ENCODE data around the gene FARS2.
"Not testable (repeated sequence)": the region's sequence is repeated elsewhere in the genome, so short reads cannot be mapped to it uniquely, and the experiment has no call there.

Gene FARS2

DNA sequence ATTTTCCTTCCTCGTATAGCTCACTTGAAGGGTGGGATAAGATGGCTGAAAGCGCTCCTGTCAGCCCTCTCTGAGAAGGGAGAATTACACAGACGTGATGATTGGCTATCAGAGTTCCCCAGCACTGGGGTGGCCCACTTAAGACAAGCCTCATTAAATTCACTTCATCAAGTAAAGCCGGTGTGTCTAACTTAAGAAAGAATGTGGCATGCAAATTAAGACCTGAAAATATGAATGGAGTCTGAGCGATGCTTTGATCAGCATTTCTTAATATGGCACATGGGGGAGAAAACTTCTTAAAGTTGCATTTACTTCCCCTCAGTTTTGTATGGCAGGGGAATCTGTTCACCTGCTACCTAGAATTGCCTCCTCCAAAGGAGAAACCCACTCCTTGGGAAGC is 369.3 kb downstream of the FARS2 start:
- no peak for DNase-seq (ENCODE audit: low read depth, low spot score)

DNA sequence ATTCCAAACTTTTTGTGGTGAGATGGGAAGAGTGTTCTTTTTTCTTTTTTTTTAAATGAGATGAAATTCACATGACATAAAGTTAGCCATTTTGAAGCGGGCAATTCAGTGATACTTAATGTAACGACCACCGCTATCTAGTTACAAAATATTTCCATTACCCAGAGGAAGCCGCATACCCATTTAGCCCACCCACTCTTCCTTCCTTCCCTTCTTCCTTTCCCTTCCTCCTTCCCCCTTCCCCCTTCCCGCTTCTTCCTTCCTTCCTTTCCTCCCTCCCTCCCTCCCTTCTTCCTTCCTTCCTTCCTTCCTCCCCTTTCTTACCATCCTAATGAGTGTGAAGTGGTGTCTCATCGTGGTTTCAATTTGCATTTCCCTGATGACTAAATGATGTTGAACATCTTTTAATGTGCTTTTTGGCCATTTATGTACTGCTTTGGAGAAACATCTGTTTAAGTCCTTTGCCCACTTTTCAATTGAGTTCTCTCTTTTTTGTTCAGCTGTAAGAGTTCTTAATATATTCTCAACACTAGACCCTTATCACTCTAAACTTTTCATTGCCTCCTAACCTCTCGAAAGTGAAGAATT is 371.1 kb downstream of the FARS2 start:
- DNase-seq (ENCODE audit: low read depth, low spot score), result no peak

DNA sequence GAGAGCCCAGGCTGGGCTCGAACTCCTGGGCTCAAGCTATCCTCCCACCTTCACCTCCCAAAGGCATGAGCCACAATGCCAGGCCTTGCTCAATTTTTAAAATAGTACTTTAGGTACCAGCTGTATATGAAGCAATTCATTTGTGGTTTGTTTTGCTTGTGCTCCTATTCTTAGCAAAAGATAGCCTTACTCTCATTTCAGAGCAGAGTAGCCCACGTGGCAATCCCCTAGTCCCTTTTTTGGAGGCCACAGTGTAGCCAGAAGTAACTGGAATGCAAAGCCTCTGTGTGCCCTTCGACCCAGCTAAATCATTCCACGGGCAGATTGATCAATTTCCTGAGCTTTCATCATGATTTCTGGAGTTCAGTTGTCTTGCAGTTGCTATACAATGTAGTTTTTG is 373.2 kb downstream of the FARS2 start:
- no peak for DNase-seq (ENCODE audit: low read depth, low spot score)

DNA sequence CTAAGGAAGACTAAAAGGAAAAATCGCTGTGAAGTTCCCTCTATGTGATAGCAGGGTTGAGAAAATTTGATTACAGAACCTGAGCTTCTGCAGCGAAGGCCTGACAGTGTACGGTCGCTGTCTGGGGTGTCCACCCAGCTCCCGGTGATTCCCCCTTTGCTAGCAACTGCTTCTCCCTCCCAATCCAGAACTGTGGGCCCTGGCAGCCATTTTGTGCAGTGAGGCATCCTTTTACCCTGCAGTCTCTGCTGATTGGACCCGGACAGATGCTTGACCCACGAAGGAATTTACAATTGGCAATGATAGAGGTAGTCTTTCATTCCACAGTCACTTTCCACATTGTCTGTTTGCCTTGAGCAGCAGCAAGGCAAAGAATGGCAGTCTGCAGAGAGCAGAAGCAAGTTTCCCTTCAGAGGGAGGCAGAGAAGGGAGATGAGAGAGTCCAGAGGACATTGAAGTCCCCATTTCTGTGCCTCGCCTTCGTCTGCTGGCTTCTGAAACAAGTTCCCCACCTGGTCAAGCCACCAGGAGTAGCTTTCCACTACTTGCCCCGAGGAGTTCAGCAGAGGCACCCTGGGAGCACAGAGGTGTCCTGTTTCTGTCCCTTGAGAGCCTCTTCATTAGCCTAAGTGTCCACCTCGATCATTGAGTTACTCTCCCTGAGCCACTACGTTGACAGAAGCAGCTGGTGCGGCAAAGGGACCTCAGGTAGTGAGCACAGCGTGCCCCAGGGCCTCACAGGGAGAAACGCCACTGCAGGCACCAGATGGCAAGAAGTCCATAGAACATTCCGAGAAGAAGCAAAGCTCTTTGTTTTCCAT is 375.1 kb downstream of the FARS2 start:
- no peak for DNase-seq (ENCODE audit: low read depth, low spot score)

DNA sequence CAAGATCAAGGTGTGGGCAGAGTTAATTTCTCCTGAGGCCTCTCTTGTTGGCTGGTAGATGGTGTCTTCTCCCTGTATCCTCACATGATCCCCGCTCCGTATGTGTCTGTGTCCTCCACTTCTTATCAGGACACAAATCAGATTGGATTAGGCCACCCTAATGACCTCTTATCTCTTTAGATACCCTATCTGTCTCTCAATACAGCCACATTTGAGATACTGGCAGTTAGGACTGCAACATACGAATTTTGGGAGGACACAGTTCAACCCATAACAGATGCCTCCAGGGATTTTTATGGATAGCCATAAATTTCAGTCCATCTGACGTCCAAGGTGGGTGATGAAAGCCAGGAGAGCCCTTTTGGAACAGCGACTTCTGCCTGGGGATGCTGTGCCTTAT is 376.4 kb downstream of the FARS2 start:
- DNase-seq (ENCODE audit: low read depth, low spot score), result no peak

DNA sequence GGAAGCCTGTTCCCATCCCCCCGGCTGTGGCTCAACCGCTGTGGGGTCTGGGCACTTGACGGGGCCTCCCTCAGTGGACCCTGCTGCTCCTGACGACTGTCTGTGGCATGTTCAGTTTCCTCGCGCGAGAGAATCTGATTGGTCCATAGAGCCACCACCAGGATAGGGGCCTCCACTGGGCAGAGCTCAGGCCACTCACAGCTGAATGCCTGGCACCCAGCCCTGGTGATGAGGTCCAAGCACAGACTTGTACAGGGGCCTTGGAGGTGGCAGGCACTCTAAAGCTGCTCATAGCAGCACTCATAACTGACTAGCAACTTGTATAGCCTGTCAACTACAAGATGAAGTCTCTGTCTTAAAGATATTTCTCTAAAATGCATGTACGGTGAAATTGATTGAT is 377.4 kb downstream of the FARS2 start:
- DNase-seq (ENCODE audit: low read depth, low spot score), result no peak

DNA sequence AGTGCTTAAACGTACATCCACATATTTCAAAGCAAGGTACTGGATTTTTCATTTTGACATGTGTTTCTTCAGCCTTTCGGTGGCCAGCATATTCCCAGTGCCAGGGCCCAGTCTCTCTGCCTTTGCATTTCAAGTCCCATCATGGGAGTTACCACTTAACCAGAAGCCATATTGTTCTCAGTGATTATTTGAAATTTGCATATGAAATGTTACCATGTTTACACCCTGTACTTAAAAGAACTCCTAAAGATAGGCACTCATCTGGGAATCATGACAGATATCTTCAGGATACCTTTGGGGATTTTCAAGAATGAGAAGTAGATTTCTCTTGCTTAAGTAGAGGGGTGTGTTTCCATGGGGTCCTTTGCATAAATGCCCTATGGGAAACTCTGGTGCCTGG is 377.9 kb downstream of the FARS2 start:
- DNase-seq (ENCODE audit: low read depth, low spot score), result no peak

DNA sequence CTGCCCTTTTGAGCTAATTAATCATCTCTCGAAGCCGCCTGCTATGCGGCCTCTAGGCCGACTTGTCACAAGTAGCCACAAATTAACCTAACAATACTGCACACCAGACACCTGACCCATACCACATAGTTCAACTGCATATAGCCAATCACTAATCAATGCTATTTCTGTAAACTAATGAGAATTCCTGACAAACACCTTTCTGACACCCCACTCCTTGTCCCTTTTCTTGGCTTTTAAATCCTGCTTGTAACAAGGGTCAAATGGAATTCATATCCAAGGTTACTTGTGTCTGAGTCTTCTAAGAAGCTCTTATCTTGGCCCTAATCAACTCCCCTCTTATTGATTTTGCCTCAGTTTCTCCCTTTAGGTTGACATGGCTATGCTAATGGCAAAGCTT is 379.3 kb downstream of the FARS2 start:
- DNase-seq (ENCODE audit: low read depth, low spot score), result no peak

DNA sequence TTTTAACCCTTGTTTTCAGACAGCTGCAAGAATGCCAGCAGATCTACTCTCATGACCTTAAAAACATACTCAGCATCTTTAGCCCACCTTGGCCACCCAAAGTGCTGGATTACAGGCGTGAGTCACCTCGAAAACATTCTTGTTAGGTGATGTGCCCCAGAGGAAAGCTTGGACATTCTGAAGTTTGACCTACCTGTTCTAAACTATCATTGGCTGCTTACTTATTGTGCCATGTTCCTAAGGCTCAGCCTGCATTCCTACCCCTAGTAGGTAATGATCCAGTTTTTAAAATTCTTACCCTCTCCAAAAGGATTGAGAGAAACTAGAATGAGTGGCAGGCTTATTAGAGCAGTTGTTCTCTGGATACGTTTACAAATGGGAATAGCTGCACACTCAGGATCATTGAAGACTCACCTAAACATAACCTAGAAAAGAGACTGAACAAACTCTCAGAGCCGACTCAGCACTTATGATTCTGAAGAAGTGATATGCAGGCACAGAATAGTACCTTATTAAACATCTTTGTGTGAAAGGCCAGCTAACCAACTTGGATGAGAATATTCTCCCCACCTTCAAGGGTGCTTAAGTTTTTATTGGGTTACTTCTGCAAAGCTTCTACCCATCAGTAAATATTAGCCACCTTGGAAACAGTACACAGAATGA is 383.3 kb downstream of the FARS2 start:
- DNase-seq (ENCODE audit: low read depth, low spot score), result no peak

DNA sequence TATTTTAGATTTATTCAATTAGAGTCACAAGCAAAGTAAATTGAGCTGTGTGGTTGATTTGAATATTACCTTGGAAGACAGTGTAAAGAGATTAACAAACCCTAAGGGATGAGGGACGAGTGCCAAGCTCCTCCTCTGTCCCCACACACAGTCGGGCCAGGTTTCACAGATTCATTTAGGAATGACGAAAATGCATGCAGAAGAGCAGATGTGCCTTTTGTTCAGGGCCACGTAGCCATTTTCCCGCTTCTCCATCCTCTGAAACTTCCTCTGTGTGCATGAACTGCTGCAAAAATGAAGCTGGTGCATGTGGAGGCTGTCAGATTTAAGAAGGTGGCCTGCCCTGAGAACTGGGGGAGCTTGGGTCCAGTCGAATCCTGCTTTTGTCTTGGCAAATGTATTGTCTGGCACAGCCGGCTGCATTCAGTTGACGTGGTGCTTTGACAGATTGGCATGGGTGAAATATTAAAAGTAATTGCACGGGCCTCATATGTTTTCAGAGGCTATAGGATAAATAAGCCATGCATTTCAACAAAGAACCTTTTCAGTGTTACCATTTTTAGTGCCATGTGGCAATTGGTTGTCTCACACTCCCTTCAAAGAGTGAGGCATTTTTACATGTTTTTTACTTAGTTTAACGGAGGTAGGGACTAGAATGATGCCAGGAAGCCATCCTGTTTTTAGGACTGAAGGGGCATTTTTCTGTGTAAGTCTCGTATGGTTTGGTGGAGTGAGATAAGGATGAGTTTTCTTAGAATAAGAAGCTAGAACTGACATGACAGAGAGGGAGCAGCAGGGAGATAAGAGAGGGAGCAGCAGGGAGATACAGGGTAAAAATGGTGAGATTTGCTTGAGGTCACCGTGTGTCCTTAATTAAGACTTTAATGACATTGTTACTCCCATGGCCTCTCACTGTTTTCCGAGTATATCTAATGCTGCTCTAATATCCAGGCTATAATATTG is 384.3 kb downstream of the FARS2 start:
- peak; percentile 25 for DNase-seq (ENCODE audit: low read depth, low spot score)

DNA sequence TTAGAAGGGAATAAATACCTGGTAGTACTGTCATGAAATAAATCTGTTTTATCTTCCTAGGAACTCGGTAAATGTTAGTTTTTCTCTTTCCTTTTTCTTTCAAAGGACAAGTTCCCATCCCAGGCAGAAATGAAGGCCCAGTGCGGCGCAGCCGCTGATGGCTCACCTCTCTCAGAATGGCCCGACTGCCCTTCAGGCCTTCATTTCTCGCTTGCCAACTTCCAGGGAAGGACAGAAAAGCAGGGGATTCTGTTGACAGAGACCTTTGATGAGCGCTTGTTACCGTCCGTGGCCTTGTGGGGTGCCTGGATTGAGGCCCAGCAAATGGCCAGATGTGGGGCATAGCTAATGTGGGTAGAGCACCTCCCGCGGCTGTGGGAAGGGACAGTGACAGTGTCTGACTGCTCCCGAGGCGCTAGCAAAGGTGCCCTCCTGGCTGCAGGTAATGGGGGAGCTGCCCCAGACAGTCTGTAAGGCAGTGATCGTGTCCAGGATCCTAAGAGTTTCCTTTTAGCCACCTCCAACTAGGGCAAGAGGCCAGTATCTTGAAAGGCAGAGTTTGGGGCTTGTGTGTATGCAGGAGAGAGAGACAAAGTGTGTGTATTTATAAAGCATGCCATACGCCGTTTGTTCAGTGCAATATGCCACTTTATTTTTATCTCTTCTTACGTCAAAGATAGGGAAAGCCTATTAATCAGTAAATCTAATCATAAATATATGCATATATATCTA is 391.3 kb downstream of the FARS2 start:
- DNase-seq (ENCODE audit: low read depth, low spot score), result no peak

DNA sequence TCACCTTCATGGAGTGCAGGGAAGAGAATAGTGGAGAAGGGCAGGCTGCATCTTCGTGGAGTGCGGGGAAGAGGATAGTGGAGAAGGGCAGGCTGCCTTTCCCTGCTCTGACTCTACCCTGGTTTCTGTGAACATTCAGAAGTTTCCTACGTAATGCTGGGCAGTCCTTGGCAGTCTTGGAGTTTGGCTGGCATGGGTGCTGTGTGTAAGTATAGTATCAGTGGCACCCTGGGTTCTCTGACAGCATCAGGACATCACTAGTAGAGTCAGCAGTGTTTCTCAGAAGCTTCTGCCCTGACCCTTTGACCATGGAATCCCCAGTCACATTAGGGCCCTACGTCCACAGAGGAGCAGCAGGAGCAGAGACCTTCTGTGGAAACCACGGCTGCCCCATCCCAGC is 392.5 kb downstream of the FARS2 start:
- no peak for DNase-seq (ENCODE audit: low read depth, low spot score)

DNA sequence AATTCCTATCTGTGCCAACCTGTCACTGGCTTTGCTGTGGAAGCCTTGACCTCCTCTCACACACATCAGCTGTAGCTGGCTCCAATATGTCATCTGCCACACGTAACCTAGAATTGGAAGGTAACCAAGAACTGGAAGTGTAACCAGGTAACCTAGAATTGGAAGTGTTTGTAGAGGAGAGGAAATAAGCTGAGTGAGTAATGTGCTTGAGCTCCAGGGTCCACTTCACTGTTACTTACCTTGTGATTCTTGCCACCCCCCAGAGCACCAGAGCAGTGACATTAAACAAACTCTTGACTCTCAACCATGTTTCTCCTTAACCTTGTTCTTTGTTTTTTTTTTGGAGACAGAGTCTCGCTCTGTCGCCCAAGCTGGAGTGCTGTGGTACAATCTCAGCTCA is 394.9 kb downstream of the FARS2 start:
- no peak for DNase-seq (ENCODE audit: low read depth, low spot score)

DNA sequence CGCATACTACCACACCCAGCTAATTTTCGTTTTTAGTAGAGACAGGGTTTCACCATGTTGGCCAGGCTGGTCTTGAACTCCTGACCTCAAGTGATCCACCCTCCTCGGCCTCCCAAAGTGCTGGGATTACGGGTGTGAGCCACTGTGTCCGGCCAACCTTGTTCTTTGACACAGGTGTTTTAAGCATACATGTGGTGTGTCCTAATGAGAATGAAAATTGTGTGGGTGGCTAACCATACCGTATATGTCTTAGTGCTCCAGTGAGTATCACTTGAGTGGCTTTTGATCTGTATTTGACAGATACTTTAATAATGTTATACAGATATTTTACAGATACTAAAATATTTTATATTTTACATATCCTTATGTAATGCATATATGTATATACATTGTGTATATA is 395.4 kb downstream of the FARS2 start:
- not testable (repeated sequence) for DNase-seq (ENCODE audit: low read depth, low spot score)

DNA sequence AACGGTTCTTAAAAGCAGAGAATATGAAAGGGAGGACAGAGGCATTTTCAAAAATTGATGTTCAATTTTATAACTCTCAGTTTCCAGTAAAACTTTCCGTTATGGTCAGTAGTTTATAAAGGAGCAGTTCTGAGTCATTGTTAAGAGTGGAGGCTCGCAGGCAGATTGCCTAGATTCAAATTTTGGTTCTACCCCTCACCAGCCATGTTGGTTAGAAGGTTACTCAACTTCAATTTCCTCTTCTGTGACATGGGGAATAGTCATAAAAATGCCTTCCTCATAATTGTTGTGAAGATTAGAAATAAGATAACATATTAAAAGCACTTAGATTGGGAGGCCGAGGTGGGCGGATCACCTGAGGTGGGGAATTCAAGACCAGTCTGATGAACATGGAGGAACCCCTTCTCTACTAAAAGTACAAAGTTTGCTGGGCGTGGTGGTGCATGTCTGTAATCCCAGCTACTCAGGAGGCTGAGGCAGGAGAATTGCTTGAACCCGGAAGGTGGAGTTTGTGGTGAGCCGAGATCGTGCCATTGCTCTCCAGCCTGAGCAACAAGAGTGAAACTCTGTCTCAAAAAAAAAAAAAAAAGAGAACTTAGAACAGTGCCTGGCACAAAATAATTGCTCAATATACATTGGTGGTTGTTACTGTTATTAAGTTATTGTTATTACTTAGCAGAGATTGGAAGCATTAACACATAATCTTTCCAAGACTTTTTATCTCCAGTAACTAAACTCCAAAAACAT is 396.5 kb downstream of the FARS2 start:
- no peak for DNase-seq (ENCODE audit: low read depth, low spot score)

DNA sequence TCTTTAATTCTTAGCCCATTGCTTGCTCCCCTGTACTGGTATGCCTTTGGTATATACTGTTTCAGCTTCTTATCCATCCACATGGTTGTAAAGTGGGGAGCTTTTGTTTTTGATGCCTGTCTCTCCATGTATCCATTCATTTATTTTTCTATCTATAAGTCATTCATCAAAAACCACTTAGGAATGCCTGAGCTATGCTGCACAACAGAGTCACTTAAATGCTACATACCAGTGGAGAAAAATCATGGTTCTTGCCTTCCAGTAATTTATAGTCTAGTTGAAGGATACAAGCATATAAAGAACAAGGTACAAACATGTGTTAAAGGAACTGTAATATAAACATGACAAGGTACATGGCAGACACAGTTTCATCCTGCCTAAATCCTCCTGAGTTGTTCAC is 398.2 kb downstream of the FARS2 start:
- no peak for DNase-seq (ENCODE audit: low read depth, low spot score)

DNA sequence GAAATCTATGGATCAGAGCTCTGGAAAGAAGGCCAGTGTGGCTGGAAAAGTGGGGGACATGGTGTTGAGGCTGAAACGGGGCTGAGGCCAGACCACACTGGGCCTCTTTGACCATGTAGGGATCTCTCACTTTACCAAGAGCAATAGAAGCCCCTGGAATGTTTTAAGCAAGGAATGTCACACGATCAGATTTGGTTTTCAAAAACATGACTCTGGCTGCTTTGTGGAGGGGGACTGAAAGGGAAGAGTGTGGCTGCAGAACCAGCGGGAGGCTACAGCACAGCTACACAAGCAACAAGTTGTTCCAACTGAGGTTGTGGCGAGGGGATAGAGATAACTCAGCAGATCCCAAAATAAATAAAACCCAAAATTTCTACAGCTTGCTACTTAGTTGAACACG is 399.5 kb downstream of the FARS2 start:
- no peak for DNase-seq (ENCODE audit: low read depth, low spot score)

DNA sequence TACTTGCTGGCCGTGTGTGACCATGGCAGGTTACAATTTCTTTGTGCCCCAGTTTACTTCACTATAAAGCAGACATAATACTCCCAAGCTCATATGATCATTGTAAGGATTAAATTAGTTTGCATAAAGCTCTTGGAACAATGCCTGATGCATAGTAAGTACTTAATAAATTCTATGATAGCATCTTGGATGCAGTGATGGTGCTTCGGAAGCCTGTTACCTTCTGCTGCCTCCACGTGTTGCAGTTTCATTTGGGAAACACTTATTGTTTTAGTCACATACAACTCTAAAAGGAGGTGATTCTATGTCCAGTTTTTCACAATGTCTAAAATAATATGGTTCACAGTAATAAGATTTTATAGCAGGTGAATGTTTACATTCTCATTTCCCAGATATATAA is 401.5 kb downstream of the FARS2 start:
- DNase-seq (ENCODE audit: low read depth, low spot score), result no peak

DNA sequence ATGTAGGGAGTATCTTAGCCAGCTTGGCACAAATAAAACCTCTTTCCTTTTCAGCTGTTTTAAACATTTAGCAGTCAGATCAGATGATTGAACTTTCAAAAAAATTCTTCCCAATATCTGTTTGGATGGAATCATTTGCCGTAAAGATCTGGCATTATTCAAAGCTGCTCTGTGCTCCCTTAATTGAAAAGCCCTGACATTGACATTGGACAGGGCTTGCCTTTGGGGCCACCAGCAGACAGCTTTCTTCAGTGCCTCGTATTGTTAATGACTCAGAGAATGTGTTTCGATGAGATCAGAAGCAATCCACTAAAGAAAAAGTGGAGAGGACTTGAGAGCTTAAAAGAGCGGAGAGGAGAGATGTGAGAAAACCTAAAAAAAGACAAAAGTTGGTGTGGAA is 401.9 kb downstream of the FARS2 start:
- no peak for DNase-seq (ENCODE audit: low read depth, low spot score)

DNA sequence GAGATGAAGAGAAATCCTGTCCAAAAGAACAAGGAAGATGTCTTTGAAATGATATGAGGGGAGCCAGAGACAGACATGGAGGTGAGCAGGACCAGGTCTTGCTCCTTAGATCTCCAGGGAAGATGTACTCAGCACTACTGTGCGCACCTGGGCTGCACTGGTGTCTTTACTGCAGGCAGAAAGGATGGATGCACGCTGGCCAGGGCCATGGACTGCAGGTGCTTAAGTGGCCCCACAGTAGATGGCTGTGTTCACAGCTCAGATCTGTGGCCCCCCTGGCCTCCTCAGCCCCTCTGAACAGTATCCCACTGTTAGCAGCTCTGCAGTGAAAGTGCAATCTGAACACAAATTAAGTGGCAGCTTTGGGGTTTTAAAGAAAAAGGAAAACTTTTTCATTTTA is 402.4 kb downstream of the FARS2 start:
- DNase-seq (ENCODE audit: low read depth, low spot score), result no peak

DNA sequence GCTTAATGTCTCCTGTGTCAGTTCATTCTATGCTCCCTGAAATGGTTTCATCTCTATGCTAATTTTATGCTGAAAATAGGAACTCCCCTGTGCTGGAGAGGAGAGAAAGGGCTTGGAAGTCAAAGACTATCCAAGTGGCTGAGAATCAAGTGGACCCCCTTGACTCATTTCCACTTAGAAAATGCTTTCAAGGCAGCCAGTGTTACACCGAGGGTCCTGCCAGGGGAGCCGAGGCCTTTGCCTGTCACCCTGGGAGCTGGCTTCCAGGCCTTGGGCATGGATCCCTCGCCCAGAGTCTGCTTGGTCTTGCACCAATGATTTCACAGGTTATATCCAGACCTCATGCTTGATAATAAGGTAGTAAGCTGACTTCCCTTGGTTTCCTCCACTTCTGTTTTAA is 402.8 kb downstream of the FARS2 start:
- no peak for DNase-seq (ENCODE audit: low read depth, low spot score)

All from astrocyte of the hippocampus (primary cell).